ENCODE data around the gene TMEM59L.

GRCh38 chr19:18647807-18648206, 35.1 kb downstream of the TMEM59L start:
- TF ChIP-seq POLR2AphosphoS5 (IDR thresholded peaks at IDR 0.05; ENCODE audit: low read depth, low read length) (no peak), POLR2A (IDR thresholded peaks at IDR 0.05; ENCODE audit: low read depth, low read length) (no peak), TAF1 (IDR thresholded peaks at IDR 0.05; ENCODE audit: low read depth, low read length) (no peak)

Data from GM12891 (cell line).